CD4-positive, alpha-beta memory T cell (primary cell): Measurements from ENCODE around the gene SLC16A14. TPM values are rescaled to one million over a fixed set of nuclear protein-coding genes. Genes with fewer than 3 reads are reported as not detected.

Experiments used
- CTCF ChIA-PET: fragments of 350-600 bp; sonication (Branson Sonifier 250); formaldehyde crosslinking; loops from one replicate; lab custom pipeline; 2021; ENCODE audit warnings: inconsistent platforms; ENCODE audit not compliant: partially characterized antibody; lab: Charles Lee
- POLR2A ChIA-PET: fragments of 350-600 bp; sonication (Branson Sonifier 250); formaldehyde crosslinking; loops from one replicate; lab custom pipeline; 2021; ENCODE audit not compliant: partially characterized antibody; lab: Charles Lee
- DNase-seq, 5 donors: peaks; one replicate each; pipeline versions ENCODE4 v3.0.0 to v3.0.0-alpha.2; 2020 to 2022; ENCODE audit warnings: mixed read lengths in 1 of 5
- H3K27ac ChIP-seq: one replicate; pipeline ENCODE4 v1.7.0; 2013; ENCODE audit warnings: low read depth, low read length
- H3K27me3 ChIP-seq: 2 replicates; pipeline ENCODE4 v1.7.0; 2013; ENCODE audit warnings: mild to moderate bottlenecking, low read length, moderate library complexity; ENCODE audit not compliant: insufficient read depth
- H3K36me3 ChIP-seq: 2 replicates; pipeline ENCODE4 v1.7.0; 2013; ENCODE audit warnings: mild to moderate bottlenecking, low read length, moderate library complexity; ENCODE audit not compliant: insufficient read depth
- H3K4me1 ChIP-seq: 2 replicates; pipeline ENCODE4 v1.7.0; 2013; ENCODE audit warnings: mild to moderate bottlenecking, low read length, moderate library complexity; ENCODE audit not compliant: insufficient read depth
- H3K4me3 ChIP-seq, 2 donors: one replicate each; pipeline ENCODE4 v1.7.0; 2013; ENCODE audit warnings: low read length in 2 of 2, mild to moderate bottlenecking in 1 of 2
- H3K9me3 ChIP-seq, 2 donors: one replicate each; pipeline ENCODE4 v1.7.0; 2013; ENCODE audit warnings: low read length in 2 of 2, control low read depth in 1 of 2; ENCODE audit not compliant: control insufficient read depth in 1 of 2
- H3K27ac Mint-ChIP-seq, 7 donors: one replicate each; pipeline ENCODE4 v1.8.0; 2020 to 2021; ENCODE audit warnings: mixed read lengths in 7 of 7, mild to moderate bottlenecking in 6 of 7, inconsistent platforms in 3 of 7, moderate library complexity in 3 of 7
- H3K27me3 Mint-ChIP-seq, 2 donors: one replicate each; pipeline ENCODE4 v1.8.0; 2020 to 2021; ENCODE audit warnings: mixed read lengths in 2 of 2
- H3K36me3 Mint-ChIP-seq, 2 donors: one replicate each; pipeline ENCODE4 v1.8.0; 2020 to 2021; ENCODE audit warnings: mixed read lengths in 2 of 2, inconsistent platforms in 1 of 2, mild to moderate bottlenecking in 1 of 2
- H3K4me1 Mint-ChIP-seq, 4 donors: one replicate each; pipeline ENCODE4 v1.8.0; 2020 to 2021; ENCODE audit warnings: mixed read lengths in 4 of 4, mild to moderate bottlenecking in 1 of 4
- H3K4me3 Mint-ChIP-seq, 8 donors: one replicate each; pipeline ENCODE4 v1.8.0; 2020 to 2021; ENCODE audit warnings: mixed read lengths in 8 of 8, mild to moderate bottlenecking in 7 of 8, moderate library complexity in 6 of 8, inconsistent platforms in 3 of 8
- H3K9me3 Mint-ChIP-seq, 8 donors: one replicate each; pipeline ENCODE4 v1.8.0; 2020 to 2021; ENCODE audit warnings: mixed read lengths in 8 of 8, mild to moderate bottlenecking in 5 of 8, inconsistent platforms in 3 of 8, moderate library complexity in 1 of 8
- intact Hi-C: fragments of 100-400 bp; cut with micrococcal nuclease; formaldehyde crosslinking; loops from one replicate; pipeline ENCODE4 v1.15.1; 2023
- polyA plus RNA-seq, 2 donors: library from polyadenylated mRNA; unstranded; fragments of 300-500 nt; fragmentation: Illumina TruSeq; gene quantifications; one replicate each; pipeline ENCODE4 v1.2.3, GENCODE V29; 2021
- total RNA-seq, 2 experiments: library from RNA; stranded (reverse); gene quantifications; one replicate each; pipeline ENCODE4 v1.2.3, GENCODE V29; 2021

The SLC16A14 gene
- total and polyA plus RNA-seq, 4 experiments from 2014 or later, result 0.12 to 0.44 (median 0.14) TPM; not detected in 1

DNA sequence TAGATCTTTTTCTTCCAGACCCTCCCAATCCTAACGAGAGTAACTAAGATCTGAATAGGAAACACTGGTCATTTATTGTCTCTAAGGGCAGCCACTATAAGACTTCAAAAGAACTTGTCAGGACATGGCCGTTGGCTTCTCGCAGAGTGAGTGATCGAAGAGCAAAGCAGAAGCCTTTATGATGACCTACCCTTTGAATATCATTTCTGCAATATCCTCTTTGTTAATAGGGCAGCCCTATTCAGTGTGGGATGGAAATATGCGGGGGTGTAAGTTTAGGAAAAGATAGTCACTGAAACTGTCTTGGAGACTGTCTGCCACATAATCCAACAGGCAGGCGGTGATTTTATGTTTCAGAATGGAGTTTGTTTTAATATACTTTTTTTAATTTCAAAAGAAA is 75.5 kb downstream of the SLC16A14 start:
- H3K36me3 ChIP-seq, result no peaks in the 10 kb centered on the region
- ChIA-PET CTCF (interaction anchor here (0.9 kb wide), 1 partner anchor 15 kb away, joined by 3 read pairs; no protein-coding TSS in a partner anchor), POLR2A (no interaction called here)
- no peaks in the 10 kb centered on the region for H3K4me1 ChIP-seq
- H3K9me3 ChIP-seq, result no peaks in the 10 kb centered on the region
- DNase-seq, result no peak
- H3K27me3 Mint-ChIP-seq, result no peaks in the 10 kb centered on the region
- no peaks in the 10 kb centered on the region for H3K27me3 ChIP-seq
- H3K4me3 Mint-ChIP-seq, result no peak overlapping the region
- H3K27ac Mint-ChIP-seq, result no peak overlapping the region
- H3K36me3 Mint-ChIP-seq, result peaks cover 0 to 9% of the 10 kb centered on the region in 2 donors
- H3K9me3 Mint-ChIP-seq, result no peaks in the 10 kb centered on the region
- intact Hi-C loops, result no loop called here
- no peak overlapping the region for H3K4me3 ChIP-seq
- H3K4me1 Mint-ChIP-seq, result no peaks in the 10 kb centered on the region
- no peak overlapping the region for H3K27ac ChIP-seq

Other genes with a start within 250 kb of the SLC16A14 start
- gene TRIP12, start 146.9 kb downstream of the SLC16A14 start, total RNA-seq, result 100 to 1,000 TPM; 218 to 224 TPM
- 10 to 100 TPM; 14.5 to 51.5 TPM for gene TRIP12, start 146.9 kb downstream of the SLC16A14 start, polyA plus RNA-seq
- gene FBXO36, start 146.4 kb downstream of the SLC16A14 start, total RNA-seq, result under 1 TPM; 0.55 to 0.75 TPM
- gene FBXO36, start 146.4 kb downstream of the SLC16A14 start, polyA plus RNA-seq, result 1 to 10 TPM in 1 of 2 donors, under 1 TPM in 1; 0.56 to 2.2 TPM
- 100 to 1,000 TPM; 108 to 123 TPM for gene SP110, start 151.1 kb upstream of the SLC16A14 start, total RNA-seq
- 10 to 100 TPM; 49.8 to 99.2 TPM for gene SP110, start 151.1 kb upstream of the SLC16A14 start, polyA plus RNA-seq
- 10 to 100 TPM; 70.8 to 79.3 TPM for gene SP140, start 156.8 kb upstream of the SLC16A14 start, total RNA-seq
- gene SP140, start 156.8 kb upstream of the SLC16A14 start, polyA plus RNA-seq, result 10 to 100 TPM; 18.0 to 34.2 TPM